Sigmoid colon (tissue), 7 donors: ENCODE results near the gene PPP1R27. TPM values are rescaled to one million over a fixed set of nuclear protein-coding genes. Genes with fewer than 3 reads are reported as not detected.
A peak's percentile ranks its signal among the peaks of the same experiment; 100 is the strongest.

Source experiments
- DNase-seq: peaks from one replicate; pipeline ENCODE4 v3.0.0-alpha.2; 2019
- H3K27ac ChIP-seq, 4 donors: fragments of 200-600 bp; sonication (generic); one replicate each; pipeline ENCODE4 v1.5.1; 2016 to 2019; ENCODE audit warnings: mild to moderate bottlenecking in 1 of 4
- H3K27me3 ChIP-seq, 3 donors: fragments of 200-600 bp; sonication (generic); one replicate each; pipeline ENCODE4 v1.5.1; 2019; ENCODE audit warnings: mild to moderate bottlenecking in 1 of 3
- H3K36me3 ChIP-seq, 4 donors: fragments of 200-600 bp; sonication (generic); one replicate each; pipeline ENCODE4 v1.5.1; 2016 to 2019
- H3K4me1 ChIP-seq, 4 donors: fragments of 200-600 bp; sonication (generic); one replicate each; pipeline ENCODE4 v1.5.1; 2017 to 2019
- H3K4me3 ChIP-seq, 4 donors: fragments of 200-600 bp; sonication (generic); one replicate each; pipeline ENCODE4 v1.5.1; 2017 to 2019; ENCODE audit warnings: mild to moderate bottlenecking in 2 of 4, moderate library complexity in 1 of 4
- H3K9me3 ChIP-seq, 4 donors: fragments of 200-600 bp in 3 of 4; sonication (generic) in 3 of 4; one replicate each; pipeline versions ENCODE4 v1.5.1 to v1.6.1; 2013 to 2019
- CTCF ChIP-seq, 4 experiments: fragments of 450-650 bp in 3 of 4; fragments of 200-600 bp in 1 of 4; IDR thresholded peaks; one replicate each; pipeline ENCODE4 v1.5.1; 2016 to 2019; ENCODE audit warnings: antibody characterized with exemption in 4 of 4, mild to moderate bottlenecking in 3 of 4, moderate library complexity in 2 of 4
- EP300 ChIP-seq, 4 donors: sonication (generic); formaldehyde crosslinking; IDR thresholded peaks; one replicate each; pipeline ENCODE4 v1.6.1; 2017; ENCODE audit warnings: antibody characterized with exemption in 4 of 4
- POLR2A ChIP-seq, 2 donors: fragments of 450-650 bp; IDR thresholded peaks; one replicate each; pipeline ENCODE4 v1.6.1; 2016; ENCODE audit warnings: antibody characterized with exemption in 2 of 2, mild to moderate bottlenecking in 2 of 2, moderate library complexity in 2 of 2
- POLR2AphosphoS5 ChIP-seq, 4 donors: sonication (generic); formaldehyde crosslinking; IDR thresholded peaks; one replicate each; pipeline ENCODE4 v1.6.1; 2017; ENCODE audit warnings: antibody characterized with exemption in 4 of 4
- WGBS, 2 donors: extraction: QIAGEN DNeasy Blood & Tissue Kit; methylation state at CpG; one replicate each; pipeline ENCODE4 v1.1.7; 2013; 5-methylcytosine and 5-hydroxymethylcytosine counted together
- intact Hi-C: fragments of 100-400 bp; cut with DNase I; formaldehyde crosslinking; loops from one replicate; pipeline ENCODE4 v1.15.1; 2023
- polyA plus RNA-seq, 3 donors: library from polyadenylated mRNA; stranded (reverse); fragments of 200-250 nt; gene quantifications; one replicate each; pipeline ENCODE4 v1.2.3, GENCODE V29; 2013
- total RNA-seq, 4 donors: library from RNA; depleted of rRNA; stranded (reverse); fragments of >200 nt; gene quantifications; one replicate each; pipeline ENCODE4 v1.1.0, GENCODE V29; 2016
- donor health status: healthy with polysubstance abuse.
- donor health status: Bipolar disorder and iron deficiency.
- donor health status: healthy.

Gene PPP1R27
- total and polyA plus RNA-seq, 7 donors = 0.50 TPM; not detected in 6

GRCh38 chr17:81868674-81869220, 33.9 kb upstream of the PPP1R27 start:
- intact Hi-C loops = no loop called here
- 61 to 72% methylated on average over 30 of the region's 30 CpGs for WGBS, 2 donors
- TF ChIP-seq POLR2AphosphoS5 (IDR thresholded peaks at IDR 0.05) (no peak), CTCF (IDR thresholded peaks at IDR 0.05) (no peak), POLR2A (IDR thresholded peaks at IDR 0.05) (no peak), EP300 (IDR thresholded peaks at IDR 0.05) (no peak)
- Histone ChIP-seq H3K36me3 (peaks cover 8 to 39% (median 18%) of the 10 kb centered on the region in 4 donors), H3K27me3 (no peaks in the 10 kb centered on the region), H3K4me1 (peaks cover 0 to 69% (median 55%) of the 10 kb centered on the region in 4 donors), H3K9me3 (no peaks in the 10 kb centered on the region), H3K4me3 (no peak overlapping the region), H3K27ac (peak overlapping the region; percentile 98 to 100 (median 99))
- DNase-seq = peak; percentile 84

GRCh38 chr17:81867991-81868673, 33.3 kb upstream of the PPP1R27 start:
- no peak for DNase-seq
- no peak overlapping the region for H3K4me3 ChIP-seq
- H3K27ac ChIP-seq = peak overlapping the region; percentile 98 to 100 (median 99)
- intact Hi-C loops = no loop called here
- peaks cover 8 to 39% (median 18%) of the 10 kb centered on the region in 4 donors for H3K36me3 ChIP-seq
- peaks cover 0 to 71% (median 55%) of the 10 kb centered on the region in 4 donors for H3K4me1 ChIP-seq
- 40 to 66% methylated on average over 28 of the region's 28 CpGs for WGBS, 2 donors
- TF ChIP-seq CTCF (IDR thresholded peaks at IDR 0.05) (no peak), POLR2AphosphoS5 (IDR thresholded peaks at IDR 0.05) (peak in 1 of 4 donors; percentile 11)
- no peaks in the 10 kb centered on the region for H3K27me3 ChIP-seq
- H3K9me3 ChIP-seq = no peaks in the 10 kb centered on the region

- no peaks in the 10 kb centered on the region for H3K27me3 ChIP-seq
- H3K9me3 ChIP-seq = no peaks in the 10 kb centered on the region
- WGBS, 2 donors = 25 to 49% methylated on average over 23 of the region's 23 CpGs
- peak overlapping the region; percentile 98 to 100 (median 99) for H3K27ac ChIP-seq
- H3K36me3 ChIP-seq = peaks cover 8 to 39% (median 18%) of the 10 kb centered on the region in 4 donors
- DNase-seq = no peak
- intact Hi-C loops = no loop called here
- no peak overlapping the region for H3K4me3 ChIP-seq
- no peak for TF ChIP-seq CTCF (IDR thresholded peaks at IDR 0.05)
- peak in 2 of 4 donors; percentile 11 to 44 for TF ChIP-seq POLR2AphosphoS5 (IDR thresholded peaks at IDR 0.05)
- H3K4me1 ChIP-seq = peaks cover 0 to 70% (median 51%) of the 10 kb centered on the region in 4 donors
These were observed 32.5 kb upstream of the PPP1R27 start for GRCh38 chr17:81867170-81867990.

- Histone ChIP-seq H3K4me3 (no peak overlapping the region), H3K36me3 (peaks cover 8 to 39% (median 18%) of the 10 kb centered on the region in 4 donors), H3K9me3 (no peaks in the 10 kb centered on the region), H3K27me3 (no peaks in the 10 kb centered on the region), H3K27ac (peak overlapping the region; percentile 98 to 100 (median 99)), H3K4me1 (peaks cover 0 to 70% (median 54%) of the 10 kb centered on the region in 4 donors)
- TF ChIP-seq POLR2A (IDR thresholded peaks at IDR 0.05) (no peak), POLR2AphosphoS5 (IDR thresholded peaks at IDR 0.05) (peak in 1 of 4 donors; percentile 1), EP300 (IDR thresholded peaks at IDR 0.05) (no peak), CTCF (IDR thresholded peaks at IDR 0.05) (no peak)
- WGBS, 2 donors = 59 to 76% methylated on average over 18 of the region's 18 CpGs
- DNase-seq = no peak
- intact Hi-C loops = no loop called here
These were observed 31.8 kb upstream of the PPP1R27 start for GRCh38 chr17:81866440-81867169.
